Stromal cell of bone marrow (primary cell): ENCODE measurements around the gene WDR45.

ENCODE experiments used
- DNase-seq: peaks from one replicate; pipeline ENCODE4 v3.0.0-alpha.2; 2012; ENCODE audit warnings: low read depth

The WDR45 gene

GRCh38 chrX:49073601-49074575 is 5.8 kb downstream of the WDR45 start, which contains the start of gene PRAF2:
Gene PRAF2 (minus strand): TSS chrX:49074002. CDS start chrX:49073987, 15 bp downstream.
- peak; percentile 86 for DNase-seq

GRCh38 chrX:49072712-49073095 is 7.0 kb downstream of the WDR45 start:
- no peak for DNase-seq

- peak; percentile 61 for DNase-seq
Observed at GRCh38 chrX:49071877-49072711, 7.6 kb downstream of the WDR45 start.

DNA sequence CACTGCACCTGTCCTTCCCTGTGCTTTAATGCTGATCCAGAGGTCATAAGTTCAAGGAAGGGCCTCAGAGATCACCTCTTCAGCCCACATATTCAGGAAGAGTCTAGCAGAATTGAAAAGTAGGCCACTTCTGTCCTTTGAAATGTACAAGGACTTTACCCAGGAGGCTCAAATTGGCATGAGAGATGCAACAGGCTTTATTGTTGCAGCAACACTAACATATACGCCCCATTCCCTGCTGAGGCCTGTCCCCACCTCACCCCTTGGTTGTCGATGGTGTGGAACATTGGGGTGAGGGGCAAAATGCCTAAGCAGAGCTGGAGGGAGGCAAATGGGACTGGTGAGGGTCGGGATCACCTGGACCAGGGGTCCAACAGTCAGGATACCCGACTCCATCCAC is 8.7 kb downstream of the WDR45 start:
- DNase-seq, result no peak

- DNase-seq, result no peak
Observed at GRCh38 chrX:49069038-49069437, 10.6 kb downstream of the WDR45 start.

GRCh38 chrX:49067285-49068120 is 12.2 kb downstream of the WDR45 start:
- DNase-seq, result no peak

- no peak for DNase-seq
Observed at GRCh38 chrX:49066690-49067089, 13.0 kb downstream of the WDR45 start.

GRCh38 chrX:49066278-49066677 is 13.4 kb downstream of the WDR45 start:
- no peak for DNase-seq

- no peak for DNase-seq
Observed at GRCh38 chrX:49064735-49065134, 15.0 kb downstream of the WDR45 start.

- DNase-seq, result no peak
Observed at GRCh38 chrX:49064303-49064702, 15.4 kb downstream of the WDR45 start.

DNA sequence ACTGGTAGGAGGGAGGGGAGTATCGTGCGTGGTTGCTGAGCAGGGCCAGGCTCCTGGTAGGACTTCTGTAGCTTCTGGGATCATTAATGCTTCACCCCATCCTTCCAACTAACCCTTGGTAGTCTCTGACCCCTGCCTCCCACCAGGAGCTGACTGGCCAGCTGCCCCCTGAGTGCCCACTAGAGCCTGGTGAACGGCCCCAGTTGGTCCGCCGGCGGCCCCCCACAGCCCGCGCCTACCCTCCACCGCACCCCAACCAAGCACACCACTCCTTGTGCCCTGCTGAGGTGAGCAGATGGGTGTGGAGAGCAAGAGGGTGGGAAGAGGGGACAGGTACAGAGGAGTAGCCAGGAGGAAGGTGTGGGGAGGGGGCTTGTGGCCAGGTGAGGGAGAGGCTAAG is 16.0 kb downstream of the WDR45 start:
- no peak for DNase-seq

DNA sequence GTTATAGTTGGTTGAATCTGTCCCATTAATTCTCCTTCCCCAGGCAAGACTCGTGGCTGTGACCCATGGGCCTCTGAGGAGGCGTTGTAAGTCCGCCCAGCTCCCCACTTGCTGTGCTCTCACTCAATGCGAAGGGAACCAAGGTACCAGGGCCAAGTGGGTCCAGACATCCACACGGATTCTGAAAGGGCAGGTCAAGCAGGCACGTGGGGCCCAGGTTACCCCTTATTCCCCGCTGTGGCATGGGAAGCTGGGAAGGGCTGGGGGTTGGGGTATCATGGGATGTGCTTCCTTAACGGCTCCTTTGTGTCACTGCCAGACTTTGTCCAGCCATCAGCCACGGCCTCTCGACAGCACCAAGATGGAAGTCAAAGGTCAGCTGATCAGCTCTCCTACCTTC is 17.8 kb downstream of the WDR45 start:
- DNase-seq, result no peak

DNA sequence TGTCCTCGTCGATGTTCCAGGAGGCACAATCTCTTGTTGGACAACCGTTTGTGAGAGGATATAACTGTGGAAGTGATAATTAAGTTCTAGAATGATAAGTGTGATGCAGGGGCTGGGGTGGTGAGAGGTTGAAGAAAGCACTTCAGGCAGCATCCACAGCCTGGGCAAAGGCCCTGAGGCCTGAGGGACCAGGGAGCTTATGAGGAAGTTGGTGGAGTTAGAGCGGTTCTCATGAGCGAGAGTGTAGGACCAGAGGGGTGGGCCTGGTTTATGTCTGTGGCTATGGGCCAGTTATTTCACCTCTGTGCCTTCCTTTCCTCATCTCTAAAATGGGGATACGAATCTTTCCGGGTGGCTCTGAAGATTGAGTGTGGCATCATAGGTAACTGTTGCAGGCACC is 18.2 kb downstream of the WDR45 start:
- no peak for DNase-seq

DNA sequence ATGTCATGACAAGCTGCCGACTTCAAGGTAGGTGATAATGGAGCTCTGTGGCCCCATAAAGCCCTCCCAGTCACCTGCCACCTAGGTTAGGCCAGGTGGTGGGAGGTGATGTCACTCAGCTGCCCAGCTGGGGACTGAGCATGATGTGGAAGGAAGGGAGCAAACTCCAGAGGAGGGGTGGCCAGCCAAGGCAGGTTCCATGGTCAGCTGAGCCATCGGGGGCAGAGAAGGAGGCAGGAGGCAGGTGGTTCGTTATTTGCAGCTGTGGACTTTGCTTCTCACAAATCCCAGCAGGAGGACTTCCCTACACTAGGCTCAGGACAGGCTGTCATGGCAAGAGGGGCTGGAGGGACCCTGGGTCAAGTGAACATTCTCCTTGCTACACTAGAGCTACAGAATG is 18.8 kb downstream of the WDR45 start:
- no peak for DNase-seq

DNA sequence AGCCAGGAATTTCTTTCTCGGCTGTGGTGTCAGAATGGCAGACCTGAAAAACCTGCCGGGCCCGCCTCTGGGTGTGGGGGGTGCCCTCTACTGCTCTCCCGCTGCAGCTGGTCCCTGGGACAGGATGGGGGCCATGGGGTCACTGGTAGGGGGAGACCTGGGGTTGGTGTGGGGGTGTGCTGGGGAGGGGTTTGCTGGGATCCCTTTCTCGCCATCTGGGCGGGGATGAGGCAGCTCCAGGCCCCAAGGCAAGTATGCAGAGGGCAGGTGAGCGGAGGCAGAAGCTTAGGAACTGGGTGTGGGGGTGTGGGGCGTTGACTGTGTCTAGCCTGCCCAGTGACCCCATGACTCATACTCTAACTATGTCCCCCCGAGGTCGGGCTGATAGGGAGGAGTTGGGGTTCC is 20.0 kb downstream of the WDR45 start:
- no peak for DNase-seq

- no peak for DNase-seq
Observed at GRCh38 chrX:49059201-49059600, 20.5 kb downstream of the WDR45 start.

- no peak for DNase-seq
Observed at GRCh38 chrX:49058794-49059193, 20.9 kb downstream of the WDR45 start, which contains the start of gene CCDC120. Gene CCDC120 (plus strand): TSS chrX:49058999. CDS start chrX:49062042, 3,043 bp downstream.

GRCh38 chrX:49054073-49054762 is 25.5 kb downstream of the WDR45 start:
- DNase-seq, result no peak

- no peak for DNase-seq
Observed at GRCh38 chrX:49053223-49054072, 26.2 kb downstream of the WDR45 start.

GRCh38 chrX:49043987-49044281 is 35.8 kb downstream of the WDR45 start:
- DNase-seq, result no peak
